Activated CD4-positive, alpha-beta memory T cell treated with anti-CD3 and anti-CD28 coated beads for 36 hours (primary cell): Measurements from ENCODE around the gene AJUBA. TPM values are rescaled to one million over a fixed set of nuclear protein-coding genes. Genes with fewer than 3 reads are reported as not detected.
"Not testable (repeated sequence)": the region's sequence is repeated elsewhere in the genome, so short reads cannot be mapped to it uniquely, and the experiment has no call there.

Experiments
- CTCF ChIA-PET: fragments of 350-600 bp; sonication (Branson Sonifier 250); formaldehyde crosslinking; loops from one replicate; lab custom pipeline; 2021; ENCODE audit warnings: antibody characterized with exemption, inconsistent platforms; lab: Charles Lee
- POLR2A ChIA-PET: fragments of 350-600 bp; sonication (Branson Sonifier 250); formaldehyde crosslinking; loops from one replicate; lab custom pipeline; 2021; ENCODE audit warnings: antibody characterized with exemption; lab: Charles Lee
- DNase-seq: peaks from one replicate; pipeline ENCODE4 v3.0.0-alpha.2; 2020
- H3K27ac Mint-ChIP-seq: one replicate; pipeline ENCODE4 v1.8.0; 2021; ENCODE audit warnings: mixed read lengths
- H3K27me3 Mint-ChIP-seq: one replicate; pipeline ENCODE4 v1.8.0; 2021; ENCODE audit warnings: mixed read lengths
- H3K36me3 Mint-ChIP-seq: one replicate; pipeline ENCODE4 v1.8.0; 2021; ENCODE audit warnings: mixed read lengths
- H3K4me1 Mint-ChIP-seq: one replicate; pipeline ENCODE4 v1.8.0; 2021; ENCODE audit warnings: low read depth, mixed read lengths
- H3K4me3 Mint-ChIP-seq: one replicate; pipeline ENCODE4 v1.8.0; 2021; ENCODE audit warnings: mild to moderate bottlenecking, mixed read lengths
- H3K9me3 Mint-ChIP-seq: one replicate; pipeline ENCODE4 v1.8.0; 2021; ENCODE audit warnings: mixed read lengths
- intact Hi-C: fragments of 100-400 bp; cut with micrococcal nuclease; formaldehyde crosslinking; loops from one replicate; pipeline ENCODE4 v1.15.1; 2023
- total RNA-seq, 2 experiments: library from RNA; stranded (reverse); gene quantifications; one replicate each; pipeline ENCODE4 v1.2.3, GENCODE V29; 2021

AJUBA gene
- total RNA-seq, 2 experiments from 2014 or later: 1.5 to 1.7 TPM

- peak; percentile 55 for DNase-seq
- CTCF ChIA-PET: interaction anchor here (0.7 to 8.5 kb wide), 32 partner anchors 9 to 1053 kb away, joined by 3 to 201 read pairs (median 4); partner anchors contain the start of genes ACIN1, AJUBA, C14orf119 and CDH24
- no peaks in the 10 kb centered on the region for H3K27me3 Mint-ChIP-seq
- H3K9me3 Mint-ChIP-seq: no peaks in the 10 kb centered on the region
- no peak overlapping the region for H3K4me3 Mint-ChIP-seq
- H3K27ac Mint-ChIP-seq: no peak overlapping the region
- intact Hi-C loops: loop anchor here (1.0 kb wide), 2 partner anchors 10 to 85 kb away; no protein-coding TSS in a partner anchor
- H3K4me1 Mint-ChIP-seq: no peaks in the 10 kb centered on the region
- no peaks in the 10 kb centered on the region for H3K36me3 Mint-ChIP-seq
- POLR2A ChIA-PET: interaction anchor here (0.6 kb wide), 1 partner anchor 89 kb away, joined by 3 read pairs; no protein-coding TSS in a partner anchor
Observed at GRCh38 chr14:22973217-22974032, 8.9 kb downstream of the AJUBA start.

DNA sequence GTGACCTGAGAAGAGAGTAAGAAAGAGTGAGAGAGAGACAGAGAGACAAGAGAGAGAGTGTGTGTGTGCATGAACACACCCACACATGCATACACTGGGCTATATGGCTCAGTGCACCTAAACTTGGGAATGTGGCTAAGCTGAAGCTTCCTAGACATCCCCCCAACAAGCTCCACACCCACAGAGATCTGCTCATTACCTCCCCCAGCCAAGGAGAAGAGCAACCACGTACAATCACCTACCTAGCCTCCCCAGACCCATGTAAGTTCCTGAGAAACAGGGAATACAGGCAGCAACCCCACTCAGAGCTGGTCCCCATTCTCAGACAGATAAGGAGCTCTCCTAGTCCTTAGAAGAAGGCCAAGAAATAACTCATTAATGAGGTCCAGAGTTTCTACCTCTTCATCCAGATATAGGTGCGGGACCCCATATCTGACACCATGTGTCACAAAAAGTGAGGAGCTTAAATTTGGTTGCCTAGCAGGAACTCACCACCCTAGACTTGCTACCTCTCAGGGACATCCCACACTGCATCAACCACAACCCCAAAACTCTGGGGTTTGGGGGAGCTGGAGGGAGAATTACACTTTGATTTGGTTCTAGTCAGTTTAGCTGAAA lies 9.9 kb downstream of the AJUBA start:
- Mint-ChIP-seq H3K27me3 (no peaks in the 10 kb centered on the region), H3K4me3 (no peak overlapping the region), H3K9me3 (no peaks in the 10 kb centered on the region), H3K4me1 (no peaks in the 10 kb centered on the region), H3K36me3 (no peaks in the 10 kb centered on the region), H3K27ac (no peak overlapping the region)
- ChIA-PET POLR2A (interaction anchor here (0.6 kb wide), 1 partner anchor 17 kb away, joined by 3 read pairs; no protein-coding TSS in a partner anchor), CTCF (interaction anchor here (0.5 to 8.5 kb wide), 34 partner anchors 10 to 1052 kb away, joined by 3 to 201 read pairs (median 4); partner anchors contain the start of genes ACIN1, AJUBA, C14orf119 and CDH24)
- DNase-seq: no peak
- intact Hi-C loops: no loop called here

DNA sequence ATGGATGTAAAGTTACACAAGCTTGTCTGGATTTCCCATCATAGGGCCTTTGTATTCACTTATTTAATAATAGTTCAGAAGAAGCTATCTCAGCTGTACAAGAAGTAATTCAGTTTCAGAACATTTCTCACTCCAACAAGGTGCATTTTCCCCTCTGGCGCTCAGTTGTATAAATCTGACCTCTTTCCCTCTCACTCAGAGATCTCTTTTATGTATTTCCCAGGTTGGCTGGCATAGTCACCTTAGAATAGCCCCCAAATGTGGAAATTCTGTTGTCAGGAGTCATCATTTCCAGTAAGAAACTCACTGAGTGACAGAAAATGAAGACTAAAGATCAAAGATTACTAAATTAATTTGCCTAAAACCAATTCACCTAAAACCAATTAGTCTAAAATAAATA lies 11.2 kb downstream of the AJUBA start:
- H3K4me3 Mint-ChIP-seq: no peak overlapping the region
- POLR2A ChIA-PET: no interaction called here
- H3K4me1 Mint-ChIP-seq: no peaks in the 10 kb centered on the region
- intact Hi-C loops: no loop called here
- no peak overlapping the region for H3K27ac Mint-ChIP-seq
- no peaks in the 10 kb centered on the region for H3K36me3 Mint-ChIP-seq
- no peaks in the 10 kb centered on the region for H3K9me3 Mint-ChIP-seq
- CTCF ChIA-PET: interaction anchor here (0.6 to 8.5 kb wide), 7 partner anchors 13 to 202 kb away, joined by 3 to 201 read pairs (median 4); partner anchors contain the start of gene AJUBA
- H3K27me3 Mint-ChIP-seq: no peaks in the 10 kb centered on the region
- DNase-seq: no peak

- H3K27me3 Mint-ChIP-seq: no peaks in the 10 kb centered on the region
- H3K9me3 Mint-ChIP-seq: no peaks in the 10 kb centered on the region
- POLR2A ChIA-PET: interaction anchor here (0.7 kb wide), 1 partner anchor 94 kb away, joined by 7 read pairs; no protein-coding TSS in a partner anchor
- intact Hi-C loops: no loop called here
- H3K4me1 Mint-ChIP-seq: no peaks in the 10 kb centered on the region
- no peaks in the 10 kb centered on the region for H3K36me3 Mint-ChIP-seq
- CTCF ChIA-PET: interaction anchor here (3.3 kb wide), 1 partner anchor 20 kb away, joined by 22 read pairs; no protein-coding TSS in a partner anchor
- no peak for DNase-seq
- no peak overlapping the region for H3K27ac Mint-ChIP-seq
- H3K4me3 Mint-ChIP-seq: no peak overlapping the region
Observed at GRCh38 chr14:22966783-22967269, 15.5 kb downstream of the AJUBA start.

DNA sequence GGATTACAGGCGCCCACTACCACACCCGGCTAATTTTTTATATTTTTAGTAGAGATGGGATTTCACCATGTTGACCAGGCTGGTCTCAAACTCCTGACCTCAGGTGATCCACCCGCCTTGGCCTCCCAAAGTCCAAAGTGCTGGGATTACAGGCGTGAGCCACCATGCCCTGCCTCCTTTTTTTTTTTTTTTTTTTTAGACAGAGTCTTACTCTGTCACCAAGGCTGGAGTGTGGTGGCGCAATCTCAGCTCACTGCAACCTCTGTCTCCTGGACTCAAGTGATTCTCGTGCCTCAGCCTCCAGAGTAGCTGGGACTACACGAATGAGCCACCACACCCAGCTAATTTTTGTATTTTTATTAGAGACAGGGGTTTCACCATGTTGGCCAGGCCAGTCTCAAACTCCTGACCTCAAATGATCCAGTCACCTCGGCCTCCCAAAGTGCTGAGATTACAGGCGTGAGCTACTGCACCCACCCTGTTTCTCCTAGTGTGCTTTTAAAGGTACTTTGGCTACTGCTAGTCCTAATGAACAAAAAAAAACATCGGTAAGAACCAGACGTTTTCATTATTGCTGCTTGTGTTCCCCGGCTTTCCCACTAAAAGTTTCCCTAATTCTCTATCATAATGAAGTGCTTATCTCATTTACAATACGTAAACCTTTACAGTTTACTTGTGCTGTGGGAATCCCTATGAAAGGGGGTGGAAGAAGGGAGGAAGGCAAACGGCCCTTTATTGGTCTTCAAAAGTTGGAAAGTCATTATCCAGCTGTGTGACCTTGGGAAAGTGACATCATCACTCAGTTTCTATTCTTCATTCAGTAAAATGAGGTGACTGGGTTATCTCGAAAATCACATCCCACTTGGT lies 16.2 kb downstream of the AJUBA start:
- H3K27me3 Mint-ChIP-seq, H3K9me3 Mint-ChIP-seq, intact Hi-C loops, H3K27ac Mint-ChIP-seq, H3K4me1 Mint-ChIP-seq, DNase-seq, H3K4me3 Mint-ChIP-seq, H3K36me3 Mint-ChIP-seq: not testable (repeated sequence)
- POLR2A ChIA-PET: interaction anchor here (0.7 kb wide), 1 partner anchor 93 kb away, joined by 7 read pairs; no protein-coding TSS in a partner anchor
- CTCF ChIA-PET: interaction anchor here (3.3 kb wide), 1 partner anchor 21 kb away, joined by 22 read pairs; no protein-coding TSS in a partner anchor

- CTCF ChIA-PET: interaction anchor here (0.6 to 3.9 kb wide), 5 partner anchors 11 to 33 kb away, joined by 3 to 23 read pairs (median 6); partner anchors contain the start of gene PRMT5
- DNase-seq: no peak
- no peak overlapping the region for H3K4me3 Mint-ChIP-seq
- H3K27me3 Mint-ChIP-seq: no peaks in the 10 kb centered on the region
- no peaks in the 10 kb centered on the region for H3K9me3 Mint-ChIP-seq
- H3K4me1 Mint-ChIP-seq: peaks cover 6% of the 10 kb centered on the region
- H3K27ac Mint-ChIP-seq: no peak overlapping the region
- POLR2A ChIA-PET: interaction anchor here (0.7 kb wide), 1 partner anchor 43 kb away, joined by 3 read pairs; the partner anchor contains the start of gene RBM23
- no peaks in the 10 kb centered on the region for H3K36me3 Mint-ChIP-seq
- intact Hi-C loops: no loop called here
Observed at GRCh38 chr14:22962061-22962676, 20.2 kb downstream of the AJUBA start.

- H3K27ac Mint-ChIP-seq: peak overlapping the region; percentile 85
- CTCF ChIA-PET: interaction anchor here (0.8 to 4.9 kb wide), 16 partner anchors 12 to 386 kb away, joined by 3 to 41 read pairs (median 6); partner anchors contain the start of genes AJUBA, CDH24 and PRMT5
- peak overlapping the region; percentile 88 for H3K4me3 Mint-ChIP-seq
- no peak for DNase-seq
- H3K4me1 Mint-ChIP-seq: peaks cover 16% of the 10 kb centered on the region
- no peaks in the 10 kb centered on the region for H3K27me3 Mint-ChIP-seq
- POLR2A ChIA-PET: interaction anchor here (0.6 to 1.3 kb wide), 4 partner anchors 17 to 78 kb away, joined by 3 to 7 read pairs (median 4); partner anchors contain the start of genes PRMT5 and RBM23
- intact Hi-C loops: loop anchor here (5.0 kb wide), 1 partner anchor 39 kb away; the partner anchor contains the start of gene RBM23
- H3K9me3 Mint-ChIP-seq: no peaks in the 10 kb centered on the region
- peaks cover 22% of the 10 kb centered on the region for H3K36me3 Mint-ChIP-seq
Observed at GRCh38 chr14:22955702-22956569, 26.4 kb downstream of the AJUBA start.

- ChIA-PET CTCF (interaction anchor here (1.0 to 1.3 kb wide), 2 partner anchors 20 to 374 kb away, joined by 3 to 4 read pairs; no protein-coding TSS in a partner anchor), POLR2A (no interaction called here)
- Mint-ChIP-seq H3K27ac (no peak overlapping the region), H3K4me1 (peaks cover 11% of the 10 kb centered on the region), H3K36me3 (peaks cover 30% of the 10 kb centered on the region), H3K9me3 (no peaks in the 10 kb centered on the region), H3K27me3 (no peaks in the 10 kb centered on the region), H3K4me3 (no peak overlapping the region)
- no peak for DNase-seq
- intact Hi-C loops: no loop called here
Observed at GRCh38 chr14:22952418-22952817, 29.9 kb downstream of the AJUBA start.

GRCh38 chr14:22951795-22952194 lies 30.6 kb downstream of the AJUBA start:
- DNase-seq, H3K27me3 Mint-ChIP-seq, intact Hi-C loops, H3K4me3 Mint-ChIP-seq, POLR2A ChIA-PET, H3K9me3 Mint-ChIP-seq, H3K27ac Mint-ChIP-seq: not testable (repeated sequence)
- CTCF ChIA-PET: interaction anchor here (0.8 to 2.3 kb wide), 5 partner anchors 20 to 373 kb away, joined by 3 to 12 read pairs (median 4); partner anchors contain the start of gene CDH24
- peaks cover 34% of the 10 kb centered on the region for H3K36me3 Mint-ChIP-seq
- H3K4me1 Mint-ChIP-seq: peaks cover 11% of the 10 kb centered on the region

DNA sequence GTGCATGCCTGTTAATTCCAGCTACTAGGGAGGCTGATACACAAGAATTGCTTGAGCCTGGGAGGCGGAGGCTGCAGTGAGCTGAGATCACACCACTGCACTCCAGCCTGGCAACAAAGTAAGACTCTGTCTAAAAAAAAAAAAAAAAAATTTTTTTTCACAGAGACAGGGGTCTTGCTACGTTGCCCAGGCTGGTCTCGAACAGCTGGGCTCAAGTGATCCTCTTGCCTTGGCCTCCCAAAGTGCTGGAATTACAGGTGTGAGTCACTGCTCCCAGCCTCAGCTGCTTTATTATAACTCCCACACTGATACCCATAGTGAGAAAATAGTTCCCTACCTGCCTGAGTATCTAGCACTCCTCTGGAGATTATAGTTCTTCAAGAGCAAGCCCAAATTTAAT lies 36.7 kb downstream of the AJUBA start:
- H3K9me3 Mint-ChIP-seq: no peaks in the 10 kb centered on the region
- POLR2A ChIA-PET: no interaction called here

More for the DNA sequence above, 36.7 kb downstream of the AJUBA start:
- DNase-seq: no peak
- no peak overlapping the region for H3K27ac Mint-ChIP-seq
- CTCF ChIA-PET: interaction anchor here (0.6 to 2.1 kb wide), 7 partner anchors 16 to 77 kb away, joined by 3 to 9 read pairs (median 4); partner anchors contain the start of gene PRMT5
- no peak overlapping the region for H3K4me3 Mint-ChIP-seq
- intact Hi-C loops: no loop called here
- H3K36me3 Mint-ChIP-seq: peaks cover 26% of the 10 kb centered on the region
- H3K4me1 Mint-ChIP-seq: no peaks in the 10 kb centered on the region
- H3K27me3 Mint-ChIP-seq: no peaks in the 10 kb centered on the region
